SK-N-SH (cell line): ENCODE results near the gene ZBTB37. TPM values are rescaled to one million over a fixed set of nuclear protein-coding genes. Genes with fewer than 3 reads are reported as not detected.

Source experiments
- CTCF ChIA-PET: fragments of 300-600, 350-600 bp; formaldehyde crosslinking; extraction: SDS; loops from one replicate; lab custom pipeline; 2021; lab: Yijun Ruan, JAX
- POLR2A ChIA-PET: fragments of 350-600 bp; sonication (Branson Sonifier 250); formaldehyde crosslinking; extraction: SDS; loops from one replicate; lab custom pipeline; 2020; ENCODE audit warnings: antibody characterized with exemption, inconsistent platforms; lab: Yijun Ruan, JAX
- DNase-seq: peaks from one replicate; pipeline ENCODE4 v3.0.0; 2012
- H2AFZ ChIP-seq: fragments of 200-600 bp; sonication (generic); 2 replicates; pipeline ENCODE4 v1.8.1; 2016; ENCODE audit warnings: antibody characterized with exemption, mild to moderate bottlenecking, low read depth
- H3F3A ChIP-seq: fragments of 200-600 bp; sonication (generic); replicated peaks from 2 replicates; pipeline ENCODE3; 2016; ENCODE audit warnings: antibody characterized with exemption, mild to moderate bottlenecking; ENCODE audit not compliant: insufficient read depth
- H3K27ac ChIP-seq, 2 experiments: fragments of 200-500 bp in 1 of 2; fragments of 200-600 bp in 1 of 2; sonication (Bioruptor generic) in 1 of 2; sonication (generic), shearing (Covaris generic) in 1 of 2; 2 replicates each; pipeline versions ENCODE4 v1.5.1 to v1.6.1; 2014 to 2016; ENCODE audit warnings: low read depth in 2 of 2, inconsistent platforms in 1 of 2, low read length in 1 of 2, mild to moderate bottlenecking in 1 of 2, mixed read lengths in 1 of 2
- H3K27me3 ChIP-seq: fragments of 200-600 bp; sonication (generic), shearing (Covaris generic); 2 replicates; pipeline ENCODE4 v1.6.1; 2016; ENCODE audit warnings: mixed run types; ENCODE audit not compliant: insufficient read depth
- H3K36me3 ChIP-seq, 2 experiments: fragments of 200-500 bp in 1 of 2; fragments of 200-600 bp in 1 of 2; sonication (Bioruptor generic) in 1 of 2; sonication (generic) in 1 of 2; replicated peaks in 1 of 2; 2 replicates each; pipeline versions ENCODE3 to v1.5.1; 2014 to 2016; ENCODE audit warnings: low read length in 1 of 2, mild to moderate bottlenecking in 1 of 2; ENCODE audit not compliant: insufficient read depth in 2 of 2, control insufficient read depth in 1 of 2
- H3K4me1 ChIP-seq, 2 experiments: fragments of 200-500 bp in 1 of 2; fragments of 200-600 bp in 1 of 2; sonication (Bioruptor generic) in 1 of 2; sonication (generic), shearing (Covaris generic) in 1 of 2; 2 replicates each; pipeline versions ENCODE4 v1.5.1 to v1.6.1; 2014 to 2016; ENCODE audit warnings: low read depth in 1 of 2, low read length in 1 of 2, mixed run types in 1 of 2; ENCODE audit not compliant: insufficient read depth in 2 of 2, control insufficient read depth in 1 of 2
- H3K4me2 ChIP-seq: fragments of 200-600 bp; sonication (generic), shearing (Covaris generic); 2 replicates; pipeline ENCODE4 v1.6.1; 2017; ENCODE audit warnings: mixed run types
- H3K4me3 ChIP-seq, 2 experiments: fragments of 200-500 bp in 1 of 2; fragments of 200-600 bp in 1 of 2; sonication (Bioruptor generic) in 1 of 2; sonication (generic), shearing (Covaris generic) in 1 of 2; 2 replicates each; pipeline versions ENCODE4 v1.5.1 to v1.8.1; 2014 to 2016; ENCODE audit warnings: low read depth in 2 of 2, inconsistent platforms in 1 of 2, low read length in 1 of 2, mild to moderate bottlenecking in 1 of 2, mixed read lengths in 1 of 2, moderate library complexity in 1 of 2
- H3K79me2 ChIP-seq: fragments of 200-600 bp; sonication (generic); 2 replicates; pipeline ENCODE4 v1.8.1; 2017; ENCODE audit warnings: mild to moderate bottlenecking; ENCODE audit not compliant: insufficient read depth
- H3K9ac ChIP-seq: fragments of 200-600 bp; sonication (generic); 2 replicates; pipeline ENCODE4 v1.6.1; 2017; ENCODE audit warnings: mixed run types
- H3K9me2 ChIP-seq: fragments of 200-600 bp; sonication (generic); 2 replicates; pipeline ENCODE4 v1.6.1; 2017; ENCODE audit warnings: mixed run types
- H3K9me3 ChIP-seq: fragments of 200-600 bp; sonication (generic); 2 replicates; pipeline ENCODE4 v1.6.1; 2017; ENCODE audit warnings: mixed run types, mild to moderate bottlenecking, moderate library complexity
- H4K20me1 ChIP-seq: fragments of 200-600 bp; sonication (generic); 2 replicates; pipeline ENCODE4 v1.6.1; 2017; ENCODE audit warnings: mild to moderate bottlenecking, mixed run types; ENCODE audit not compliant: insufficient read depth
- GATA2 ChIP-seq: sonication (generic); formaldehyde crosslinking; IDR thresholded peaks from 2 replicates; pipeline ENCODE4 v1.5.0; 2020; ENCODE audit warnings: mild to moderate bottlenecking, missing genetic modification reagents
- NRF1 ChIP-seq: IDR thresholded peaks from 2 replicates; pipeline ENCODE4 v1.6.1; 2012; ENCODE audit warnings: low read depth, mild to moderate bottlenecking, low read length
- RAD21 ChIP-seq: IDR thresholded peaks from 2 replicates; pipeline ENCODE4 v1.6.1; 2012; ENCODE audit warnings: mild to moderate bottlenecking, low read length
- TAF1 ChIP-seq: IDR thresholded peaks from 2 replicates; pipeline ENCODE4 v1.6.1; 2012; ENCODE audit warnings: low read depth, mild to moderate bottlenecking, low read length, moderate library complexity, borderline replicate concordance
- TEAD4 ChIP-seq: IDR thresholded peaks from 2 replicates; pipeline ENCODE4 v1.4.0; 2012; ENCODE audit warnings: mild to moderate bottlenecking, borderline replicate concordance; ENCODE audit not compliant: insufficient read depth
- WGBS: methylation state at CpG from one replicate; pipeline ENCODE4 v1.1.6; 2017; ENCODE audit warnings: low lambda C conversion rate; 5-methylcytosine and 5-hydroxymethylcytosine counted together
- polyA plus RNA-seq, 3 experiments: library from polyadenylated mRNA; depleted of rRNA; stranded (reverse); fragments of >200 nt; gene quantifications; 2 replicates each; pipeline ENCODE4 v1.2.3, GENCODE V29; 2012
- TF ChIP-seq, protein P1 (sequence below): IDR thresholded peaks from 2 replicates; pipeline ENCODE4; 2012
- TF ChIP-seq, protein P2 (sequence below): fragments of 150-350 bp; IDR thresholded peaks from 2 replicates; pipeline ENCODE4 v1.6.1; 2016; ENCODE audit warnings: mild to moderate bottlenecking, low read depth, low read length

Gene ZBTB37
- polyA plus RNA-seq, 1 of the 3 experiments (the other 2 are of a cell fraction) = 0.89 TPM

DNA sequence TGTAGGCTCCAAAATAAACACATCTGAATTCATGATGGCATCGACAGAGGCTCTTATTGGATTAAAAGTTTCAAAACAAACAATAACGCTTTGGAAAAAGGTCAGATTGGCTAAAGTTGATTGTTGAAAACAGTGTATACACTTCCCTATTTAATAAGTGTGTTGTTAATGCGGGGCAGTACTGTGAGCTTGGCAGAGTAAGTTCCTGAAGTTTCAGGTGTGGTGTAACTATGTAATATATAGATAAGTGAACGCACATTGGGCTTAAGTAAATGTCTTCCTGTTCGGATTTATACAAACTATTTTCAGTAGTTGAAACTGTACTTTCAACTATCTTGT lies 810 bp downstream of the ZBTB37 start:
- peaks cover 49% of the 10 kb centered on the region for H3F3A ChIP-seq
- H3K79me2 ChIP-seq = peaks cover 47% of the 10 kb centered on the region
- H3K4me1 ChIP-seq = peaks cover 11 to 38% of the 10 kb centered on the region in 2 experiments; a peak in 3 of 4 replicates
- H3K9me2 ChIP-seq = no peaks in the 10 kb centered on the region
- peaks cover 33% of the 10 kb centered on the region for H4K20me1 ChIP-seq
- ChIA-PET CTCF (interaction anchor here (1.6 kb wide), 1 partner anchor 438 kb away, joined by 4 read pairs; no protein-coding TSS in a partner anchor), POLR2A (interaction anchor here (1.0 to 2.5 kb wide), 7 partner anchors 23 to 154 kb away, joined by 4 to 14 read pairs (median 6); partner anchors contain the start of genes CENPL, DARS2, KLHL20 and RC3H1)
- TF ChIP-seq RAD21 (no peak), TEAD4 (no peak), NRF1 (no peak), TAF1 (no peak)
- TF ChIP-seq, protein P1, sequence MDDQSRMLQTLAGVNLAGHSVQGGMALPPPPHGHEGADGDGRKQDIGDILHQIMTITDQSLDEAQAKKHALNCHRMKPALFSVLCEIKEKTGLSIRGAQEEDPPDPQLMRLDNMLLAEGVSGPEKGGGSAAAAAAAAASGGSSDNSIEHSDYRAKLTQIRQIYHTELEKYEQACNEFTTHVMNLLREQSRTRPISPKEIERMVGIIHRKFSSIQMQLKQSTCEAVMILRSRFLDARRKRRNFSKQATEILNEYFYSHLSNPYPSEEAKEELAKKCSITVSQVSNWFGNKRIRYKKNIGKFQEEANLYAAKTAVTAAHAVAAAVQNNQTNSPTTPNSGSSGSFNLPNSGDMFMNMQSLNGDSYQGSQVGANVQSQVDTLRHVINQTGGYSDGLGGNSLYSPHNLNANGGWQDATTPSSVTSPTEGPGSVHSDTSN = no peak
- H2AFZ ChIP-seq = peak overlapping the region; percentile 67
- peak overlapping the region; percentile 82 to 90 for H3K4me3 ChIP-seq
- no peaks in the 10 kb centered on the region for H3K9me3 ChIP-seq
- H3K36me3 ChIP-seq = peaks cover 51 to 60% of the 10 kb centered on the region in 2 experiments
- peak overlapping the region; percentile 79 for H3K9ac ChIP-seq
- H3K27me3 ChIP-seq = no peaks in the 10 kb centered on the region
- WGBS = 9% methylated on average over 5 of the region's 5 CpGs
- no peak for DNase-seq
- peak overlapping the region; percentile 74 to 97 for H3K27ac ChIP-seq
- peak overlapping the region; percentile 79 for H3K4me2 ChIP-seq

DNA sequence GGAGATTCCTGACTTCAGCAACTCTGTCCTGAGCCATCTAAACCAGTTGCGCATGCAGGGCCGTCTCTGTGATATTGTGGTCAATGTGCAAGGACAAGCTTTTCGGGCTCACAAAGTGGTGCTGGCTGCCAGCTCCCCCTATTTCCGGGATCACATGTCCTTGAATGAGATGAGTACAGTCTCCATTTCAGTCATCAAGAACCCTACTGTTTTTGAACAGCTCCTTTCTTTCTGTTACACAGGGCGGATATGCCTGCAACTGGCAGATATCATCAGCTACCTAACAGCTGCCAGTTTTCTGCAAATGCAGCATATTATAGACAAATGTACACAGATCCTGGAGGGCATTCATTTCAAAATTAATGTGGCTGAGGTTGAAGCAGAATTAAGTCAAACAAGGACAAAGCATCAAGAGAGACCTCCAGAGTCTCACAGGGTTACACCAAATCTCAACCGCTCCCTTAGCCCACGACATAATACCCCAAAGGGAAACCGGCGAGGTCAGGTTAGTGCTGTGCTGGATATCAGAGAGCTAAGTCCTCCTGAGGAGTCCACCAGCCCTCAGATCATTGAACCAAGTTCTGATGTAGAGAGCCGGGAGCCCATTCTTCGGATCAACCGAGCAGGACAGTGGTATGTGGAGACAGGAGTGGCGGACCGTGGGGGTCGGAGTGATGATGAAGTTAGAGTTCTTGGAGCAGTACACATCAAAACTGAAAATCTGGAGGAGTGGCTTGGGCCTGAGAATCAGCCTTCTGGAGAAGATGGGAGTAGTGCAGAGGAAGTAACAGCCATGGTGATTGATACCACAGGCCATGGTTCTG lies 2.3 kb downstream of the ZBTB37 start:
- peaks cover 18% of the 10 kb centered on the region for H4K20me1 ChIP-seq
- H3K4me2 ChIP-seq = no peak overlapping the region
- peaks cover 5 to 27% of the 10 kb centered on the region in 2 experiments; a peak in 2 of 4 replicates for H3K4me1 ChIP-seq
- peak; percentile 36 for DNase-seq
- TF ChIP-seq, protein P2, sequence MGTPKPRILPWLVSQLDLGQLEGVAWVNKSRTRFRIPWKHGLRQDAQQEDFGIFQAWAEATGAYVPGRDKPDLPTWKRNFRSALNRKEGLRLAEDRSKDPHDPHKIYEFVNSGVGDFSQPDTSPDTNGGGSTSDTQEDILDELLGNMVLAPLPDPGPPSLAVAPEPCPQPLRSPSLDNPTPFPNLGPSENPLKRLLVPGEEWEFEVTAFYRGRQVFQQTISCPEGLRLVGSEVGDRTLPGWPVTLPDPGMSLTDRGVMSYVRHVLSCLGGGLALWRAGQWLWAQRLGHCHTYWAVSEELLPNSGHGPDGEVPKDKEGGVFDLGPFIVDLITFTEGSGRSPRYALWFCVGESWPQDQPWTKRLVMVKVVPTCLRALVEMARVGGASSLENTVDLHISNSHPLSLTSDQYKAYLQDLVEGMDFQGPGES = no peak
- peak; percentile 55 for TF ChIP-seq GATA2 (CRISPR knock-in tag)
- TF ChIP-seq, protein P1 = no peak
- peaks cover 36% of the 10 kb centered on the region for H3F3A ChIP-seq
- H3K4me3 ChIP-seq = no peak overlapping the region
- POLR2A ChIA-PET = no interaction called here
- peaks cover 39% of the 10 kb centered on the region for H3K79me2 ChIP-seq
- H2AFZ ChIP-seq = no peak overlapping the region
- no peaks in the 10 kb centered on the region for H3K27me3 ChIP-seq
- H3K9me3 ChIP-seq = no peaks in the 10 kb centered on the region
- no peaks in the 10 kb centered on the region for H3K9me2 ChIP-seq
- peak overlapping the region in 1 of 2 experiments; percentile 97; a peak in 2 of 4 replicates for H3K27ac ChIP-seq
- no peak overlapping the region for H3K9ac ChIP-seq
- H3K36me3 ChIP-seq = peaks cover 37 to 48% of the 10 kb centered on the region in 2 experiments
- CTCF ChIA-PET = interaction anchor here (0.6 kb wide), 1 partner anchor 281 kb away, joined by 3 read pairs; no protein-coding TSS in a partner anchor
- WGBS = 94% methylated on average over 15 of the region's 15 CpGs
